GM12878 (cell line): ENCODE measurements around the gene GIPC1. TPM values are rescaled to one million over a fixed set of nuclear protein-coding genes. Genes with fewer than 3 reads are reported as not detected.

Source experiments
- BACH1 ChIP-seq: fragments of 450-650 bp; IDR thresholded peaks from 2 replicates; pipeline ENCODE4 v1.6.1; 2017; ENCODE audit warnings: mild to moderate bottlenecking, borderline replicate concordance
- BMI1 ChIP-seq: fragments of 450-650 bp; IDR thresholded peaks from 2 replicates; pipeline ENCODE4 v1.6.1; 2016; ENCODE audit warnings: mild to moderate bottlenecking, moderate library complexity, borderline replicate concordance
- CBX3 ChIP-seq: fragments of 200-600 bp; sonication (generic); IDR thresholded peaks from 2 replicates; pipeline ENCODE4 v1.6.1; 2016; ENCODE audit warnings: low read depth, borderline replicate concordance
- FOXM1 ChIP-seq: IDR thresholded peaks from 2 replicates; pipeline ENCODE4 v1.6.1; 2012; ENCODE audit warnings: low read depth, mild to moderate bottlenecking, inconsistent platforms, low read length, moderate library complexity
- GABPA ChIP-seq: IDR thresholded peaks from 2 replicates; pipeline ENCODE4 v1.6.1; 2014; ENCODE audit warnings: antibody characterized with exemption, low read depth, mild to moderate bottlenecking, inconsistent platforms
- HDAC6 ChIP-seq: fragments of 200-600 bp; sonication (generic); IDR thresholded peaks from one replicate; pipeline ENCODE4 v1.8.0; 2017; ENCODE audit warnings: antibody characterized with exemption; ENCODE audit not compliant: unreplicated experiment
- HDGF ChIP-seq: fragments of 450-650 bp; IDR thresholded peaks from 2 replicates; pipeline ENCODE4 v1.6.1; 2016; ENCODE audit warnings: antibody characterized with exemption
- JUND ChIP-seq: IDR thresholded peaks from 2 replicates; pipeline ENCODE4 v1.6.1; 2012; ENCODE audit warnings: low read depth, mild to moderate bottlenecking, low read length, improper control_type of control experiment, moderate library complexity
- NFYA ChIP-seq: IDR thresholded peaks from 2 replicates; pipeline ENCODE4 v1.6.1; 2011; ENCODE audit warnings: low read depth, mild to moderate bottlenecking, low read length, improper control_type of control experiment, borderline replicate concordance
- NR2C2 ChIP-seq: IDR thresholded peaks from 2 replicates; pipeline ENCODE4 v1.6.1; 2011; ENCODE audit warnings: borderline replicate concordance, low read depth; ENCODE audit not compliant: control insufficient read depth, insufficient read length
- NR2F1 ChIP-seq: fragments of 450-650 bp; conservative IDR thresholded peaks from 2 replicates; pipeline ENCODE4 v1.6.1; 2017; ENCODE audit warnings: mild to moderate bottlenecking
- RELA ChIP-seq: fragments of 450-650 bp; IDR thresholded peaks from 2 replicates; pipeline ENCODE4 v1.8.0; 2014; ENCODE audit warnings: borderline replicate concordance; ENCODE audit not compliant: partially characterized antibody
- SMC3 ChIP-seq: IDR thresholded peaks from 2 replicates; pipeline ENCODE4 v1.6.1; 2011; ENCODE audit warnings: low read length, improper control_type of control experiment, borderline replicate concordance
- TBL1XR1 ChIP-seq: IDR thresholded peaks from 2 replicates; pipeline ENCODE4 v1.6.1; 2012; ENCODE audit warnings: low read depth, low read length, improper control_type of control experiment
- USF1 ChIP-seq: IDR thresholded peaks from 2 replicates; pipeline ENCODE4 v1.6.1; 2011; ENCODE audit warnings: borderline replicate concordance, low read depth, mild to moderate bottlenecking, moderate library complexity, mixed read lengths, low read length; ENCODE audit not compliant: insufficient read depth; ENCODE audit errors: extremely low read length
- YY1 ChIP-seq: IDR thresholded peaks from 2 replicates; pipeline ENCODE4 v1.6.1; 2011; ENCODE audit warnings: low read depth, mild to moderate bottlenecking, low read length
- ZNF217 ChIP-seq: fragments of 450-650 bp; IDR thresholded peaks from 2 replicates; pipeline ENCODE4 v1.6.1; 2017; ENCODE audit warnings: antibody characterized with exemption, mild to moderate bottlenecking
- polyA plus RNA-seq, 11 experiments: library from polyadenylated mRNA; depleted of rRNA in 4 of 11; unstranded in 6 of 11; stranded (reverse) in 5 of 11; fragments of >200 nt; fragmentation: Nextera tagmentation in 4 of 11; fragmentation: Illumina TruSeq in 1 of 11; extraction: Ambion mirVana in 4 of 11; extraction: Trizol in 1 of 11; gene quantifications; 1 replicate in 1 of 11; 2 replicates in 10 of 11; pipeline versions ENCODE4 v1.2.1 to v1.2.3, GENCODE V29; 2011 to 2016; ENCODE audit warnings: inconsistent platforms in 2 of 11, missing spikeins in 2 of 11, low read depth in 1 of 11
- total RNA-seq, 4 experiments: library from RNA; depleted of rRNA in 3 of 4; stranded (reverse); fragments of >200 nt in 3 of 4; fragmentation: Illumina TruSeq in 1 of 4; extraction: Trizol in 1 of 4; gene quantifications; 2 replicates each; pipeline versions ENCODE4 v1.2.1 to v1.2.3, GENCODE V29; 2013 to 2021
- TF ChIP-seq, protein P1 (sequence below): fragments of 150-350 bp; IDR thresholded peaks from 2 replicates; pipeline ENCODE4 v1.6.1; 2014; ENCODE audit warnings: mild to moderate bottlenecking, low read depth, low read length
- TF ChIP-seq, protein P2 (sequence below): IDR thresholded peaks from 2 replicates; pipeline ENCODE4 v1.6.1; 2012; ENCODE audit warnings: mild to moderate bottlenecking, low read depth, low read length
- TF ChIP-seq, protein P3 (sequence below): fragments of 450-650 bp; IDR thresholded peaks from 2 replicates; pipeline ENCODE4 v1.6.1; 2018; ENCODE audit warnings: mild to moderate bottlenecking, low read depth, moderate library complexity; ENCODE audit not compliant: partially characterized antibody
- TF ChIP-seq, protein P4 (sequence below): IDR thresholded peaks from 2 replicates; pipeline ENCODE4 v1.6.1; 2011; ENCODE audit warnings: low read depth, mild to moderate bottlenecking, low read length, moderate library complexity, borderline replicate concordance; ENCODE audit errors: extremely low read depth

Gene GIPC1
- total and polyA plus RNA-seq, 10 of the 15 experiments (the other 5 are each of a cell fraction or from before 2014, with no cell fraction given): 0.47 to 24.1 (median 13.6) TPM

DNA sequence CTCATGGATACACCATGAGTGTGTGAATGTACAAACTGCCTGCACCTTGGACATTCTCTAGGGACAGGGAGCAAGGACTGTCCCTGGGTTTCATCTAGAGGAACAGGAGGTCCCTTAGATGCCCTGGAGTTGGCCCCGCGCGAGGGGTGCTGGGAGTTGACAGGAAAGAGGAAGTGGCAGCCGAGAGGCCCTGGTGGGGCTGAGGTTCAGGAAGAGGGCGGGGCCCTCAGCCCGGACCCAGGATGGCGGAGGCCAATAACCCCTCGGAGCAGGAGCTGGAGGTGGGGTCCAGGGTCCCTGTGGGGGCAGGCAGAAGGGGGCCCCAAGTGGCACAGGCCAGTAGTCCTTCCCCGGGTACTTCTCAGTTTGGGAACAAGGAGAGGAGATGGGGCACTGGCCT, 55.9 kb downstream of the GIPC1 start (continued):
- no peak for TF ChIP-seq CBX3
- TF ChIP-seq, protein P1, sequence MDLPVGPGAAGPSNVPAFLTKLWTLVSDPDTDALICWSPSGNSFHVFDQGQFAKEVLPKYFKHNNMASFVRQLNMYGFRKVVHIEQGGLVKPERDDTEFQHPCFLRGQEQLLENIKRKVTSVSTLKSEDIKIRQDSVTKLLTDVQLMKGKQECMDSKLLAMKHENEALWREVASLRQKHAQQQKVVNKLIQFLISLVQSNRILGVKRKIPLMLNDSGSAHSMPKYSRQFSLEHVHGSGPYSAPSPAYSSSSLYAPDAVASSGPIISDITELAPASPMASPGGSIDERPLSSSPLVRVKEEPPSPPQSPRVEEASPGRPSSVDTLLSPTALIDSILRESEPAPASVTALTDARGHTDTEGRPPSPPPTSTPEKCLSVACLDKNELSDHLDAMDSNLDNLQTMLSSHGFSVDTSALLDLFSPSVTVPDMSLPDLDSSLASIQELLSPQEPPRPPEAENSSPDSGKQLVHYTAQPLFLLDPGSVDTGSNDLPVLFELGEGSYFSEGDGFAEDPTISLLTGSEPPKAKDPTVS: no peak
- no peak for TF ChIP-seq TBL1XR1
- TF ChIP-seq GABPA: peak; percentile 71
- no peak for TF ChIP-seq USF1
- TF ChIP-seq, protein P2, sequence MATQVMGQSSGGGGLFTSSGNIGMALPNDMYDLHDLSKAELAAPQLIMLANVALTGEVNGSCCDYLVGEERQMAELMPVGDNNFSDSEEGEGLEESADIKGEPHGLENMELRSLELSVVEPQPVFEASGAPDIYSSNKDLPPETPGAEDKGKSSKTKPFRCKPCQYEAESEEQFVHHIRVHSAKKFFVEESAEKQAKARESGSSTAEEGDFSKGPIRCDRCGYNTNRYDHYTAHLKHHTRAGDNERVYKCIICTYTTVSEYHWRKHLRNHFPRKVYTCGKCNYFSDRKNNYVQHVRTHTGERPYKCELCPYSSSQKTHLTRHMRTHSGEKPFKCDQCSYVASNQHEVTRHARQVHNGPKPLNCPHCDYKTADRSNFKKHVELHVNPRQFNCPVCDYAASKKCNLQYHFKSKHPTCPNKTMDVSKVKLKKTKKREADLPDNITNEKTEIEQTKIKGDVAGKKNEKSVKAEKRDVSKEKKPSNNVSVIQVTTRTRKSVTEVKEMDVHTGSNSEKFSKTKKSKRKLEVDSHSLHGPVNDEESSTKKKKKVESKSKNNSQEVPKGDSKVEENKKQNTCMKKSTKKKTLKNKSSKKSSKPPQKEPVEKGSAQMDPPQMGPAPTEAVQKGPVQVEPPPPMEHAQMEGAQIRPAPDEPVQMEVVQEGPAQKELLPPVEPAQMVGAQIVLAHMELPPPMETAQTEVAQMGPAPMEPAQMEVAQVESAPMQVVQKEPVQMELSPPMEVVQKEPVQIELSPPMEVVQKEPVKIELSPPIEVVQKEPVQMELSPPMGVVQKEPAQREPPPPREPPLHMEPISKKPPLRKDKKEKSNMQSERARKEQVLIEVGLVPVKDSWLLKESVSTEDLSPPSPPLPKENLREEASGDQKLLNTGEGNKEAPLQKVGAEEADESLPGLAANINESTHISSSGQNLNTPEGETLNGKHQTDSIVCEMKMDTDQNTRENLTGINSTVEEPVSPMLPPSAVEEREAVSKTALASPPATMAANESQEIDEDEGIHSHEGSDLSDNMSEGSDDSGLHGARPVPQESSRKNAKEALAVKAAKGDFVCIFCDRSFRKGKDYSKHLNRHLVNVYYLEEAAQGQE: no peak
- no peak for TF ChIP-seq FOXM1
- TF ChIP-seq ZNF217: no peak
- no peak for TF ChIP-seq BACH1
- TF ChIP-seq RELA: no peak
- TF ChIP-seq YY1: peak; percentile 86
- TF ChIP-seq, protein P3, sequence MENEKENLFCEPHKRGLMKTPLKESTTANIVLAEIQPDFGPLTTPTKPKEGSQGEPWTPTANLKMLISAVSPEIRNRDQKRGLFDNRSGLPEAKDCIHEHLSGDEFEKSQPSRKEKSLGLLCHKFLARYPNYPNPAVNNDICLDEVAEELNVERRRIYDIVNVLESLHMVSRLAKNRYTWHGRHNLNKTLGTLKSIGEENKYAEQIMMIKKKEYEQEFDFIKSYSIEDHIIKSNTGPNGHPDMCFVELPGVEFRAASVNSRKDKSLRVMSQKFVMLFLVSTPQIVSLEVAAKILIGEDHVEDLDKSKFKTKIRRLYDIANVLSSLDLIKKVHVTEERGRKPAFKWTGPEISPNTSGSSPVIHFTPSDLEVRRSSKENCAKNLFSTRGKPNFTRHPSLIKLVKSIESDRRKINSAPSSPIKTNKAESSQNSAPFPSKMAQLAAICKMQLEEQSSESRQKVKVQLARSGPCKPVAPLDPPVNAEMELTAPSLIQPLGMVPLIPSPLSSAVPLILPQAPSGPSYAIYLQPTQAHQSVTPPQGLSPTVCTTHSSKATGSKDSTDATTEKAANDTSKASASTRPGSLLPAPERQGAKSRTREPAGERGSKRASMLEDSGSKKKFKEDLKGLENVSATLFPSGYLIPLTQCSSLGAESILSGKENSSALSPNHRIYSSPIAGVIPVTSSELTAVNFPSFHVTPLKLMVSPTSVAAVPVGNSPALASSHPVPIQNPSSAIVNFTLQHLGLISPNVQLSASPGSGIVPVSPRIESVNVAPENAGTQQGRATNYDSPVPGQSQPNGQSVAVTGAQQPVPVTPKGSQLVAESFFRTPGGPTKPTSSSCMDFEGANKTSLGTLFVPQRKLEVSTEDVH: peak; percentile 43
- no peak for TF ChIP-seq BMI1
- TF ChIP-seq, protein P4, sequence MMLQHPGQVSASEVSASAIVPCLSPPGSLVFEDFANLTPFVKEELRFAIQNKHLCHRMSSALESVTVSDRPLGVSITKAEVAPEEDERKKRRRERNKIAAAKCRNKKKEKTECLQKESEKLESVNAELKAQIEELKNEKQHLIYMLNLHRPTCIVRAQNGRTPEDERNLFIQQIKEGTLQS: no peak
- TF ChIP-seq HDGF: no peak; the same call in 1 of the 2 replicates
- TF ChIP-seq HDAC6: no peak
- TF ChIP-seq NR2F1: no peak
- no peak for TF ChIP-seq SMC3
- no peak for TF ChIP-seq JUND
- TF ChIP-seq NFYA: no peak
- TF ChIP-seq NR2C2: no peak
